ENCODE measurements around the gene DENND1A. TPM values are rescaled to one million over a fixed set of nuclear protein-coding genes. Genes with fewer than 3 reads are reported as not detected.
"Not testable (repeated sequence)": the region's sequence is repeated elsewhere in the genome, so short reads cannot be mapped to it uniquely, and the experiment has no call there.

Gene DENND1A
- polyA plus RNA-seq, 3 donors from 2014 or later, result 2.6 to 7.5 (median 3.4) TPM

- peaks cover 4 to 17% (median 7%) of the 10 kb centered on the region in 3 donors for H3K27me3 Mint-ChIP-seq (ENCODE audit: low read depth in 3 of 3)
- H3K9me3 Mint-ChIP-seq, result no peaks in the 10 kb centered on the region
- DNase-seq, result no peak
- no peaks in the 10 kb centered on the region for H3K36me3 Mint-ChIP-seq
- H3K4me3 Mint-ChIP-seq, result peak overlapping the region in 4 of 5 donors; percentile 13 to 35 (median 16)
- no peak overlapping the region for H3K27ac Mint-ChIP-seq
- H3K4me1 Mint-ChIP-seq, result peaks cover 23 to 31% of the 10 kb centered on the region in 2 donors
Observed at GRCh38 chr9:123337971-123338370, 592.0 kb downstream of the DENND1A start.

GRCh38 chr9:123336959-123337358 lies 593.0 kb downstream of the DENND1A start:
- no peak for DNase-seq
- H3K9me3 Mint-ChIP-seq, result no peaks in the 10 kb centered on the region
- H3K4me1 Mint-ChIP-seq, result peaks cover 23 to 31% of the 10 kb centered on the region in 2 donors
- H3K4me3 Mint-ChIP-seq, result no peak overlapping the region
- peaks cover 4 to 21% (median 5%) of the 10 kb centered on the region in 3 donors for H3K27me3 Mint-ChIP-seq (ENCODE audit: low read depth in 3 of 3)
- H3K36me3 Mint-ChIP-seq, result no peaks in the 10 kb centered on the region
- no peak overlapping the region for H3K27ac Mint-ChIP-seq

GRCh38 chr9:123336449-123336848 lies 593.5 kb downstream of the DENND1A start:
- peaks cover 4 to 22% (median 5%) of the 10 kb centered on the region in 3 donors for H3K27me3 Mint-ChIP-seq (ENCODE audit: low read depth in 3 of 3)
- no peak overlapping the region for H3K27ac Mint-ChIP-seq
- peaks cover 23 to 31% of the 10 kb centered on the region in 2 donors for H3K4me1 Mint-ChIP-seq
- H3K36me3 Mint-ChIP-seq, result no peaks in the 10 kb centered on the region
- DNase-seq, result no peak
- H3K4me3 Mint-ChIP-seq, result no peak overlapping the region
- no peaks in the 10 kb centered on the region for H3K9me3 Mint-ChIP-seq

GRCh38 chr9:123335986-123336329 lies 594.0 kb downstream of the DENND1A start:
- peaks cover 23 to 28% of the 10 kb centered on the region in 2 donors for H3K4me1 Mint-ChIP-seq
- H3K9me3 Mint-ChIP-seq, result no peaks in the 10 kb centered on the region
- H3K27me3 Mint-ChIP-seq (ENCODE audit: low read depth in 3 of 3), result peaks cover 4 to 20% (median 5%) of the 10 kb centered on the region in 3 donors
- no peak for DNase-seq
- no peak overlapping the region for H3K27ac Mint-ChIP-seq
- H3K36me3 Mint-ChIP-seq, result no peaks in the 10 kb centered on the region
- H3K4me3 Mint-ChIP-seq, result no peak overlapping the region

- Mint-ChIP-seq H3K4me3 (no peak overlapping the region), H3K4me1 (peaks cover 21 to 23% of the 10 kb centered on the region in 2 donors), H3K36me3 (no peaks in the 10 kb centered on the region)
Observed at GRCh38 chr9:123335193-123335985, 594.5 kb downstream of the DENND1A start.

GRCh38 chr9:123334639-123335038 lies 595.3 kb downstream of the DENND1A start:
- Mint-ChIP-seq H3K4me3 (no peak overlapping the region), H3K36me3 (no peaks in the 10 kb centered on the region), H3K27me3 (ENCODE audit: low read depth in 3 of 3) (peaks cover 3 to 18% (median 4%) of the 10 kb centered on the region in 3 donors), H3K9me3 (no peaks in the 10 kb centered on the region), H3K27ac (no peak overlapping the region), H3K4me1 (peaks cover 13 to 18% of the 10 kb centered on the region in 2 donors)
- no peak for DNase-seq

More at GRCh38 chr9:123335193-123335985, 594.5 kb downstream of the DENND1A start:
- DNase-seq, result no peak
- Mint-ChIP-seq H3K9me3 (no peaks in the 10 kb centered on the region), H3K27ac (no peak overlapping the region), H3K27me3 (ENCODE audit: low read depth in 3 of 3) (peaks cover 4 to 20% (median 4%) of the 10 kb centered on the region in 3 donors)

GRCh38 chr9:123333058-123333669 lies 596.8 kb downstream of the DENND1A start:
- H3K27me3 Mint-ChIP-seq (ENCODE audit: low read depth in 3 of 3), result peaks cover 0 to 11% (median 3%) of the 10 kb centered on the region in 3 donors

GRCh38 chr9:123331346-123332060 lies 598.4 kb downstream of the DENND1A start:
- Mint-ChIP-seq H3K4me3 (no peak overlapping the region), H3K9me3 (no peaks in the 10 kb centered on the region), H3K4me1 (peaks cover 0 to 8% of the 10 kb centered on the region in 2 donors), H3K27ac (no peak overlapping the region), H3K36me3 (no peaks in the 10 kb centered on the region), H3K27me3 (ENCODE audit: low read depth in 3 of 3) (peaks cover 0 to 15% (median 3%) of the 10 kb centered on the region in 3 donors)
- no peak for DNase-seq

More at GRCh38 chr9:123333058-123333669, 596.8 kb downstream of the DENND1A start:
- not testable (repeated sequence) for DNase-seq, H3K27ac Mint-ChIP-seq, H3K36me3 Mint-ChIP-seq, H3K9me3 Mint-ChIP-seq, H3K4me3 Mint-ChIP-seq, H3K4me1 Mint-ChIP-seq

Other genes starting within 250 kb of the DENND1A start
- gene LHX2, start 81.6 kb upstream of the DENND1A start, polyA plus RNA-seq, result not detected

Data from immature natural killer cell (primary cell).